ENCODE results near the gene PRR11.
"Not testable (repeated sequence)": the region's sequence is repeated elsewhere in the genome, so short reads cannot be mapped to it uniquely, and the experiment has no call there.

The PRR11 gene

DNA sequence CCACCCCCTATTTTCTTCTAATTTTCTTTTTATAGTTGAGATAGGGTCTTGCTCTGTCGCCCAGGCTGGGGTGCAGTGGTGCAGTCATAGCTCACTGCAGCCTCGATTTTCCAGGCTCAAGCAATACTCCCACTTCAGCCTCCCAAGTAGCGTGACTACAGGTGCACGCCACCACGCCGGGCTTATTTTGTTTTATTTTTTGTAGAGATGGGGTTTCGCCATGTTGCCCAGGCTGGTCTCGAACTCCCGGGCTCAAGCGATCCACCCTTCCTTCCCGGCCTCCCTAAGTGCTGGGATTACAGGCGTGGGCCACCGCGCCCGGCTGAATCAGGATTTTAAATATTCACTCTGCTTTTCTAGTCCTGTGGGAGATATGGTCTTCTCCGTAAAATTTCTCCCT lies 63.8 kb downstream of the PRR11 start:
- DNase-seq (ENCODE audit: low read depth): no peak

DNA sequence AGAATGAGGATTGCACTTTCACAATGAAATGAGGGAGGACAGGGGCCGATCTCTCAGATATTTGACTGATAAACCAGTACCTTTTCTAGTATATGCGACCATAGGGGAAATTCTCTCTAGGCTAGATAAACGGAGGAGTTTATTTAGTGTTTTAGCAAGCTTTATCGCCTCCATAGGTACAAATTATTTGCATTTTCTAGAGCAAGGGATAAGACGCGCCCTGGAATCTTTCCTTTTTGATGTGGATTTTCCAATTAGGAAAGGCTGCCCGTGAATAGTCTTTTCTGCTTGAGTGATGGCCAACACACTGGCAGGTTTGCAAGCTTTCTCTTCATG lies 64.4 kb downstream of the PRR11 start:
- no peak for DNase-seq (ENCODE audit: low read depth)

More for the DNA sequence above, 63.8 kb downstream of the PRR11 start:
- TF ChIP-seq, protein P1, sequence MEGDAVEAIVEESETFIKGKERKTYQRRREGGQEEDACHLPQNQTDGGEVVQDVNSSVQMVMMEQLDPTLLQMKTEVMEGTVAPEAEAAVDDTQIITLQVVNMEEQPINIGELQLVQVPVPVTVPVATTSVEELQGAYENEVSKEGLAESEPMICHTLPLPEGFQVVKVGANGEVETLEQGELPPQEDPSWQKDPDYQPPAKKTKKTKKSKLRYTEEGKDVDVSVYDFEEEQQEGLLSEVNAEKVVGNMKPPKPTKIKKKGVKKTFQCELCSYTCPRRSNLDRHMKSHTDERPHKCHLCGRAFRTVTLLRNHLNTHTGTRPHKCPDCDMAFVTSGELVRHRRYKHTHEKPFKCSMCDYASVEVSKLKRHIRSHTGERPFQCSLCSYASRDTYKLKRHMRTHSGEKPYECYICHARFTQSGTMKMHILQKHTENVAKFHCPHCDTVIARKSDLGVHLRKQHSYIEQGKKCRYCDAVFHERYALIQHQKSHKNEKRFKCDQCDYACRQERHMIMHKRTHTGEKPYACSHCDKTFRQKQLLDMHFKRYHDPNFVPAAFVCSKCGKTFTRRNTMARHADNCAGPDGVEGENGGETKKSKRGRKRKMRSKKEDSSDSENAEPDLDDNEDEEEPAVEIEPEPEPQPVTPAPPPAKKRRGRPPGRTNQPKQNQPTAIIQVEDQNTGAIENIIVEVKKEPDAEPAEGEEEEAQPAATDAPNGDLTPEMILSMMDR (conservative IDR thresholded peaks at IDR 0.05; ENCODE audit: low read depth, low read length): no peak
- H3K4me3 ChIP-seq (ENCODE audit: low read length): no peak overlapping the region

DNA sequence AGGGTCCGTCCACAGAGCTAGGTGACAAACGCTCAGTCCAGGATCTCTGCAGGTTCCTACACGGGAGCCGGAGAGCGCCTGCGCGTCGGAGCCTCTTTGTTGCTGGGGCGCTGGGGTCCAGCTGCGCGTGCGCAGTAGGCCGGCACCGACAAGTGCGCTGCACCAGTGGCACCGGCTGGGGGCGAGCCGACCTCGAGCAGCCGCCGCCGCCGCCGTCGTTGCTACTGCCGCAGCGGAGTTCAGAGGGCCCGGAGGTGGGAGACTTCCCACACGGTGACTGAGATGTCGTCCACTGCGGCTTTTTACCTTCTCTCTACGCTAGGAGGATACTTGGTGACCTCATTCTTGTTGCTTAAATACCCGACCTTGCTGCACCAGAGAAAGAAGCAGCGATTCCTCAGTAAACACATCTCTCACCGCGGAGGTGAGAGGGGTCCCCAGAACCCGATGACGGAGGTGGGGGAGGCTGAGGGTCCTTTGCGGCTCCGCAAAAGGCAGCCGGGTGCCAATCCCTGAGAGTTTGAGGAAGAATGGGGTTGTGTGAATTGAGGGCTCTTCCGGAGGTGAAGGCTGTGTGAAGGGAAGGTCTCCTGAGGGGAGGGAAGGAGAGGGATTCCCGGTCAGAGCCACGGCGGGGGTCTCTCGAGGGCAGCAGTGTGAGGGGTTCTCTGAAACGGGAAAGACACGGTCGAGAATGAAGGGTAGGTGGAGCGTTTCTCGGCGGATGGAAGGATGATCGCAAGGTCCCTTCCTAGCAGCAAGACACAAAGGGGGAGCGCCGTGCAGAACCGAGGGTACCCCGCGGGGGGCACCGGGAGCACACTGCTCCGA lies 65.0 kb downstream of the PRR11 start, which contains the start of gene GDPD1:
Gene GDPD1, plus strand, starts transcription at position 184 of the 831 bp plus-strand sequence. Its CDS starts 99 bp downstream, at position 283.
- DNase-seq (ENCODE audit: low read depth): peak; percentile 64
- H3K4me3 ChIP-seq (ENCODE audit: low read length): peak within 1 kb of the TSS; percentile 95
- TF ChIP-seq, protein P1 (conservative IDR thresholded peaks at IDR 0.05; ENCODE audit: low read depth, low read length): peak; percentile 40

More for the DNA sequence above, 64.4 kb downstream of the PRR11 start:
- TF ChIP-seq, protein P1 (conservative IDR thresholded peaks at IDR 0.05; ENCODE audit: low read depth, low read length): no peak
- peak overlapping the region; percentile 95 for H3K4me3 ChIP-seq (ENCODE audit: low read length)

DNA sequence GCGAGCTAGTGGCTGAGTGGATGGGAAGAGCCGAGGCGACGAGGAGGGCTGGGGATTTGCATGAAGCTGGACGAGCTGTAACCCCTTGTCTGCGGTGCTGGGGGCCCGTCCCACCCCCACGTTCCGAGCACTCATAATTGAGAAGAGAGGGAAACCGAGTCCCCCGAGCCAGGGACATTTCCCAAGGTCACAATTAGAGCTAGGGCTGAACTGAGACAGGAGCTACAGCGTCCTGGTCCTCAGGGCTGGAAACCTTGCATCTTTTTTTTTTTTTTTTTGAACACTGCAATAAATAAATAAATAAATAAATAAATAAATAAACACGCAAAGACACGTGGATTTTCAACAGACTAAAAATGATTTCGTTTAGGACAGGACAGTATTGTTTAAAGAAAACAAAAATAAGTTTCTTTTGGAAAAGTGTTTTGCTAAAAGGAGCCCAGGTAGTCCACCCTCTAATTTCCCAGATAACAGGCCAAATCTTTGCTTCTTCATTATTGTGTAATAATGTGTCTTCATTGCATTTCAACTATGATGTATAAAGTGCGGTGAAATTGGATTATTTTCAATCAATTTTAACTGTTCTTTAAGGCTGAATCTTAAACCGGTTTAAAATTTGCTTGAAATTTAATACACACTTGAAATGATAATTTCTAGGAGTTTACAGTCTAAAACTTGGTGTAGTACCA lies 65.8 kb downstream of the PRR11 start:
- H3K4me3 ChIP-seq (ENCODE audit: low read length): peak overlapping the region; percentile 95
- TF ChIP-seq, protein P1 (conservative IDR thresholded peaks at IDR 0.05; ENCODE audit: low read depth, low read length): no peak
- no peak for DNase-seq (ENCODE audit: low read depth)

DNA sequence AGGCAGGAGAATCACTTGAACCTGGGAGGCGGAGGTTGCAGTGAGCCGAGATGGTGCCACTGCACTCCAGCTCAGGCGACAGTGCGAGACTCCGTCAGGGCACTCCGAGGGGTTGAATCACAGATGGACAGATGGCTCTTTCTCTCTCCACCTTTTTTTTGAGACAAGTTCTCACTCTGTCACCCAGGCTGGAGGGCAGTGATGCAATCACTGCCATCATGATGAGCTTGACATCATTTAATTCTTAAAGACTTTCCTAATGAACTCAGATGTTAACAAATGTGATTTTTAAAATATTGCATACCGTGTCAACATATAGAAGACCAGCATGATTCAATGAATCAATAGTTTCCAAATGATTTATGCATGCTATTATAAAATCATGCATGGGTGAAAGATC lies 68.3 kb downstream of the PRR11 start:
- DNase-seq (ENCODE audit: low read depth): no peak
- H3K4me3 ChIP-seq (ENCODE audit: low read length): no peak overlapping the region
- TF ChIP-seq, protein P1 (conservative IDR thresholded peaks at IDR 0.05; ENCODE audit: low read depth, low read length): no peak

DNA sequence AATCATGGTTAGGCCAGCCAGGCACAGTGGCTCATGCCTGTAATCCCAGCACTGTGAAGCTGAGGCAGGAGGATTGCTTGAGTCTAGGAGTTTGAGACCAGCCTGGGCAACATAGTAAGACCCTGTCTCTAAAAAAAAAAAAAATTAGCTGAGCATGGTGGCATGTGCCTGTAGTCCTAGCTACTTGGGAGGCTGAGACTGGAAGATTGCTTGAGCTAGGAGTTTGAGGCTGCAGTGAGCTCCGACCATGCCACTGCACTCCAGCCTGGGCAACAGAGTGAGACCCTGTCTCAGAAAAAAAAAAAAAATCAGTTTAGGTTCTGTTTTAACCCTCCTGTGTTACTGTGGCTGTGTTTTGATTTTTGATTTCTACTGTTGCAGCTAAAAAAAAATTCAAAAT lies 73.0 kb downstream of the PRR11 start:
- DNase-seq (ENCODE audit: low read depth); H3K4me3 ChIP-seq (ENCODE audit: low read length): not testable (repeated sequence)

DNA sequence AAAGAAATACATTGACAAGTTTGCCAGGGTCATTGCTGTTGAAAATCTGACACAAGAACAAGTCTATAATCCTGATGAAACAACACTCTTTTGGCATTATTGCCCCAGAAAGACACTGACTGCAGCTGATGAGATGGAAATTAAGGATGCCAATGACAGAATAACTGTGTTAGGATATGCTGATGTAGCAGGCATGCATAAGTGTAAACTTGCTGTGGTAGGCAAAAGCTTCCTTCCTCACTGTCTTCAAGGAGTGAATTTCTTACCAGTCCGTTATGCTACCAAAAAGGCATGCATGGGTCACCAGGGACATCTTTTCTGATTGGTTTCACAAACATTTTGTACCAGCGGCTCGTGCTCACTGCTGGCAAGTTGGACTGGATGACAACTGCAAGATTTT lies 75.2 kb downstream of the PRR11 start:
- TF ChIP-seq, protein P1 (conservative IDR thresholded peaks at IDR 0.05; ENCODE audit: low read depth, low read length): no peak
- DNase-seq (ENCODE audit: low read depth): no peak
- no peak overlapping the region for H3K4me3 ChIP-seq (ENCODE audit: low read length)

Data from retinal pigment epithelial cell (primary cell).